Spinal cord (tissue), 10 donors: ENCODE measurements around the gene USP7. TPM values are rescaled to one million over a fixed set of nuclear protein-coding genes. Genes with fewer than 3 reads are reported as not detected.

Source experiments
- DNase-seq, 6 donors: peaks; one replicate each; pipeline versions ENCODE4 v3.0.0 to v3.0.0-alpha.2; 2013 to 2015; ENCODE audit warnings: low spot score in 6 of 6, low read depth in 4 of 6
- H3K27ac ChIP-seq: one replicate; pipeline ENCODE4 v1.5.1; 2013; ENCODE audit warnings: low read depth, low read length, control low read depth
- H3K27me3 ChIP-seq: one replicate; pipeline ENCODE4 v1.6.1; 2013; ENCODE audit warnings: low read length; ENCODE audit not compliant: control insufficient read depth, insufficient read depth
- H3K36me3 ChIP-seq: one replicate; pipeline ENCODE4 v1.6.1; 2013; ENCODE audit warnings: low read length; ENCODE audit not compliant: control insufficient read depth, insufficient read depth
- H3K4me1 ChIP-seq: one replicate; pipeline ENCODE4 v1.6.1; 2013; ENCODE audit warnings: low read length; ENCODE audit not compliant: control insufficient read depth, insufficient read depth
- H3K4me3 ChIP-seq: one replicate; pipeline ENCODE4 v1.5.1; 2013; ENCODE audit warnings: low read depth, low read length, control low read depth
- H3K9me3 ChIP-seq: one replicate; pipeline ENCODE4 v1.6.1; 2013; ENCODE audit warnings: low read length; ENCODE audit not compliant: control insufficient read depth, insufficient read depth
- WGBS: methylation state at CpG from one replicate; pipeline ENCODE4 v1.1.5; 2013; ENCODE audit warnings: missing lambda C conversion rate; ENCODE audit not compliant: insufficient coverage; 5-methylcytosine and 5-hydroxymethylcytosine counted together
- polyA plus RNA-seq, 2 donors: library from polyadenylated mRNA; unstranded; fragments of 120-200 nt; gene quantifications; one replicate each; pipeline ENCODE4 v1.2.1, GENCODE V29; 2013; ENCODE audit not compliant: insufficient read length in 2 of 2
- total RNA-seq, 2 donors: library from RNA; depleted of rRNA in 1 of 2; stranded (reverse); fragments of 120-200 nt in 1 of 2; fragments of >200 nt in 1 of 2; gene quantifications; one replicate each; pipeline versions ENCODE4 v1.2.3 to v1.2.4, GENCODE V29; 2013 to 2014
- donor health status: healthy.

The USP7 gene
- total and polyA plus RNA-seq, 4 donors: 60.6 to 103 (median 95.3) TPM

- Histone ChIP-seq H3K9me3 (no peaks in the 10 kb centered on the region), H3K4me3 (peak overlapping the region; percentile 68), H3K27ac (peak overlapping the region; percentile 85), H3K4me1 (peaks cover 73% of the 10 kb centered on the region), H3K27me3 (no peaks in the 10 kb centered on the region), H3K36me3 (peaks cover 14% of the 10 kb centered on the region)
- no peak for DNase-seq
- 3% methylated on average over 16 of the region's 16 CpGs for WGBS
These were observed 96.9 kb downstream of the USP7 start for GRCh38 chr16:8866884-8867215.

- H3K9me3 ChIP-seq: no peaks in the 10 kb centered on the region
- peaks cover 78% of the 10 kb centered on the region for H3K4me1 ChIP-seq
- H3K4me3 ChIP-seq: peak overlapping the region; percentile 68
- peak overlapping the region; percentile 85 for H3K27ac ChIP-seq
- peaks cover 19% of the 10 kb centered on the region for H3K36me3 ChIP-seq
- no peaks in the 10 kb centered on the region for H3K27me3 ChIP-seq
- peak in 2 of 6 donors; percentile 75 to 77 for DNase-seq
- 11% methylated on average over 21 of the region's 30 CpGs for WGBS
These were observed 97.4 kb downstream of the USP7 start for GRCh38 chr16:8866118-8866883.

GRCh38 chr16:8865145-8865882 is 98.4 kb downstream of the USP7 start:
- H3K9me3 ChIP-seq: no peaks in the 10 kb centered on the region
- H3K36me3 ChIP-seq: peaks cover 19% of the 10 kb centered on the region
- WGBS: 91% methylated on average over 6 of the region's 14 CpGs
- H3K27ac ChIP-seq: no peak overlapping the region
- H3K4me1 ChIP-seq: peaks cover 78% of the 10 kb centered on the region
- DNase-seq: no peak
- no peaks in the 10 kb centered on the region for H3K27me3 ChIP-seq
- H3K4me3 ChIP-seq: no peak overlapping the region

GRCh38 chr16:8864480-8865110 is 99.1 kb downstream of the USP7 start:
- 35% methylated on average over 10 of the region's 13 CpGs for WGBS
- peaks cover 25% of the 10 kb centered on the region for H3K36me3 ChIP-seq
- no peak overlapping the region for H3K4me3 ChIP-seq
- H3K27ac ChIP-seq: peak overlapping the region; percentile 33
- H3K27me3 ChIP-seq: no peaks in the 10 kb centered on the region
- peaks cover 75% of the 10 kb centered on the region for H3K4me1 ChIP-seq
- H3K9me3 ChIP-seq: no peaks in the 10 kb centered on the region
- no peak for DNase-seq

GRCh38 chr16:8863594-8864424 is 99.9 kb downstream of the USP7 start:
- Histone ChIP-seq H3K27me3 (no peaks in the 10 kb centered on the region), H3K36me3 (peaks cover 33% of the 10 kb centered on the region), H3K27ac (peak overlapping the region; percentile 40), H3K9me3 (no peaks in the 10 kb centered on the region), H3K4me3 (no peak overlapping the region), H3K4me1 (peaks cover 70% of the 10 kb centered on the region)
- WGBS: 68% methylated on average over 6 of the region's 17 CpGs
- peak in 1 of 6 donors; percentile 68 for DNase-seq

- 66% methylated on average over 8 of the region's 14 CpGs for WGBS
- Histone ChIP-seq H3K4me3 (no peak overlapping the region), H3K27ac (no peak overlapping the region), H3K4me1 (peaks cover 59% of the 10 kb centered on the region), H3K36me3 (peaks cover 45% of the 10 kb centered on the region), H3K9me3 (no peaks in the 10 kb centered on the region), H3K27me3 (no peaks in the 10 kb centered on the region)
- DNase-seq: no peak
These were observed 101.2 kb downstream of the USP7 start for GRCh38 chr16:8862309-8863130.

GRCh38 chr16:8861563-8862308 is 102.0 kb downstream of the USP7 start:
- H3K36me3 ChIP-seq: peaks cover 51% of the 10 kb centered on the region

More at GRCh38 chr16:8861563-8862308, 102.0 kb downstream of the USP7 start:
- H3K4me3 ChIP-seq: no peak overlapping the region
- WGBS: 86% methylated on average over 10 of the region's 14 CpGs
- DNase-seq: no peak
- H3K9me3 ChIP-seq: no peaks in the 10 kb centered on the region
- H3K27ac ChIP-seq: no peak overlapping the region
- H3K4me1 ChIP-seq: peaks cover 51% of the 10 kb centered on the region
- no peaks in the 10 kb centered on the region for H3K27me3 ChIP-seq
